Activated naive CD4-positive, alpha-beta T cell treated with anti-CD3 and anti-CD28 coated beads, Interleukin-2, amount 50 U/mL, for 16 hours (primary cell): ENCODE results near the gene CYP4A22.
"Not testable (repeated sequence)": the region's sequence is repeated elsewhere in the genome, so short reads cannot be mapped to it uniquely, and the experiment has no call there.

Experiments
- DNase-seq: peaks from one replicate; pipeline ENCODE4 v3.0.0-alpha.2; 2020

Gene CYP4A22

GRCh38 chr1:47157957-47158356 lies 20.7 kb downstream of the CYP4A22 start:
- DNase-seq: not testable (repeated sequence)

GRCh38 chr1:47160716-47161115 lies 23.5 kb downstream of the CYP4A22 start:
- no peak for DNase-seq

GRCh38 chr1:47161298-47162040 lies 24.2 kb downstream of the CYP4A22 start:
- no peak for DNase-seq

GRCh38 chr1:47164552-47164951 lies 27.3 kb downstream of the CYP4A22 start:
- no peak for DNase-seq

GRCh38 chr1:47172782-47173181 lies 35.5 kb downstream of the CYP4A22 start:
- no peak for DNase-seq

- DNase-seq: no peak
Measured at GRCh38 chr1:47174656-47175020, 37.4 kb downstream of the CYP4A22 start.

GRCh38 chr1:47175227-47175934 lies 38.1 kb downstream of the CYP4A22 start:
- peak; percentile 38 for DNase-seq

- no peak for DNase-seq
Measured at GRCh38 chr1:47178020-47178419, 40.8 kb downstream of the CYP4A22 start.

- no peak for DNase-seq
Measured at GRCh38 chr1:47178654-47179016, 41.4 kb downstream of the CYP4A22 start.

- peak; percentile 77 for DNase-seq
Measured at GRCh38 chr1:47179017-47179987, 42.1 kb downstream of the CYP4A22 start.

- DNase-seq: no peak
Measured at GRCh38 chr1:47179988-47180563, 42.8 kb downstream of the CYP4A22 start.

GRCh38 chr1:47180603-47181094 lies 43.4 kb downstream of the CYP4A22 start:
- DNase-seq: no peak

GRCh38 chr1:47181095-47181954 lies 44.1 kb downstream of the CYP4A22 start:
- DNase-seq: no peak

- no peak for DNase-seq
Measured at GRCh38 chr1:47181955-47182675, 44.9 kb downstream of the CYP4A22 start.

GRCh38 chr1:47182676-47183235 lies 45.5 kb downstream of the CYP4A22 start:
- DNase-seq: no peak

- no peak for DNase-seq
Measured at GRCh38 chr1:47183308-47184089, 46.3 kb downstream of the CYP4A22 start.

- DNase-seq: no peak
Measured at GRCh38 chr1:47184090-47184821, 47.0 kb downstream of the CYP4A22 start.

GRCh38 chr1:47184822-47185677 lies 47.8 kb downstream of the CYP4A22 start:
- DNase-seq: no peak
